Fibroblast of upper back skin (primary cell): ENCODE measurements around the gene AP1S2.
A peak's percentile ranks its signal among the peaks of the same experiment; 100 is the strongest.
"Not testable (repeated sequence)": the region's sequence is repeated elsewhere in the genome, so short reads cannot be mapped to it uniquely, and the experiment has no call there.

Experiments used
- DNase-seq: peaks from one replicate; pipeline ENCODE4 v3.0.0-alpha.2; 2013

AP1S2 gene

DNA sequence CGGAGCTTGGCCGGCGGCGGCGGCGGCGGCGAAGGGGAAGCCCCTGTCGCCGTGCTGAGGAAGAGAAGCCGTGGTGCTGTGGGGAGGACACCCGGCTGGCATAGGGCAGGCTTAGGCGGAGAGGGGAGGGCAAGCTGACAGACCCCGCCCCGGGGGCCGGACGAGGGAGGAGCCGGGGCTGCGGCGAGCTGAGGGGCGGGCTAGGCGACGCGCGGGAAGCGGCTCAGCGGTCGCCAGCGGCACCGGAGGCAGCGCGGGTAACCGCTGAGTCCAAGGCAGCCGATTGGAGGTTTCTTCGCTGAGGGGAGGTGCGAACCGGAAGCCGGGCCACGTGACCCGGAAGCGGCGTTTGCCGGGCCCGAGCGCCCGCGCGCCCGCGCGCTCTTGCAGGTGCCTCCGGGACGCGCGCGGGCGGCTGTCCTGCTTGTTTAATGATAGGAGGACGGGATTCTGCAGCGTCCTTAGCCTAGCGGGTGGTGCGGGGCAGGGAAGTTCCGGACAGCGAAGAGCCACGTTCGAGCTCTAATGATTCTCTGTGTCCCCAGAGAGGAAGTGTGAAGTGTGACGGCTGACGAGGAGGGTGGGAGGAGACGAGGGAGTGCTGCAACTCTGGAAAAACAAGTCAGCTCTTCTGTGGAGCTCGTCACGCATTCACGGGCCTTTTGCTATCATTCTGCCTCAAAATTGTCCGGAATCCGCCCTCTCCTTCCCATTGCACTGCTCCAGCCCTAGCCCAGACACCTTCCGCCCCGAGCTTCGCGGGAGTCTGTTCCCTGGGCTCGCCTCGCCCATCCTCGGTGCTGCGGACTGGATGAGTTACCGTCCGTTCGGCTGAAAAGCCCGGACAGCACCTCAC, at the start of gene AP1S2:
AP1S2 (minus strand) TSS at position 102 of the 856 bp plus-strand sequence. CDS start 2,289 bp downstream, outside the sequence.
- DNase-seq = peak; percentile 90

GRCh38 chrX:15903186-15903681, 48.6 kb upstream of the AP1S2 start:
- no peak for DNase-seq

- no peak for DNase-seq
Observed at GRCh38 chrX:15895334-15895733, 40.7 kb upstream of the AP1S2 start.

DNA sequence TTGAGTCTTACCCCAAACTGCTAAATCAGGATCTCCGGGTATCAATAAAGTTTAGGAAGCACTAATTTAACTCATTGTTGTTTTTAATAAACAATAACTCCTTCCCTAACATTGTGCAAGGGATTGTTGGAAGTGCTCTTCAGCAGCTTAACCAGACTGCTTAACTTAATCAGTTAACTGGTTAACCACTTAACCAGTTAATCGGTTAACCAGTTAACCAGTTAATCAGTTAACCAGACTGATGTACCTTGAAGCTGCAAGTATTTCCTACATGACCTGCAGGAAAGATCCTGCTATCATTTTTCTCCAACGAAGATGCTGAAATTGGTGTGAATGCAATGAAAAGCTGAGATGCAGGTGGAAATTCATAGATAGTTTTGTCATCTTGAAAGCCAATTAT, 40.1 kb upstream of the AP1S2 start:
- no peak for DNase-seq

DNA sequence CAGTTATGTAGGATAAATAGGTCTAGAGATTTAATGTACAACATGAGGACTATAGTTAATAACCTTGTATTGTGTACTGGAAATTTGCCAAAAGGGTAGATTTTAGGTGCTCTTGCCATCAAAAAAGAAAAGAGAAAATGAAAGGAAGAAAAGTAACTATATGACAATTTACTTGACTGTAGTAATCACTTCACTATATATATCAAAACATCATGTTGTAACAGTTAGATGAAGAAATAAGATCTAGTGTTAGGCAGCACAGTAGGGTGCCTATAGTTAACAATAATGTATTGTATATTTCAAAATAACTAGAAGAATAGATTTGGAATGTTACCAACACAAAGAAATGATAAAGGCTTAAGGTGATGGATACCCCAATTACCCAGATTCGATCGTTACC, 35.9 kb upstream of the AP1S2 start:
- no peak for DNase-seq

- no peak for DNase-seq
Observed at GRCh38 chrX:15888062-15888461, 33.4 kb upstream of the AP1S2 start.

DNA sequence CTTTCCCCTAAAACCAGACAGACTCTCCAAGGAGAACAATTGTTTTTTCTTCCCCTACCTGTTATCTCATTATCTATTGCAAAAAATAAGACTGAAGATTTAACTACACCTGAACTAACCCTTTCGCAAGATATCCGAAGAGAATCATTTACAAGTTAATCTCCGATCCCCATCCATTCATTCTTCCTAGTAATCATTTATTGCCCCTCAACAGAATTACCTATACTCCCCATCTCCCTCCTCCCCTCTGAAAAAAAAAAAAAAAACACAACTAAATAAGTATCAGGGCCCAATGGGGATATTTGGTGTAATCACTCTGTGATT, 28.9 kb upstream of the AP1S2 start:
- no peak for DNase-seq

DNA sequence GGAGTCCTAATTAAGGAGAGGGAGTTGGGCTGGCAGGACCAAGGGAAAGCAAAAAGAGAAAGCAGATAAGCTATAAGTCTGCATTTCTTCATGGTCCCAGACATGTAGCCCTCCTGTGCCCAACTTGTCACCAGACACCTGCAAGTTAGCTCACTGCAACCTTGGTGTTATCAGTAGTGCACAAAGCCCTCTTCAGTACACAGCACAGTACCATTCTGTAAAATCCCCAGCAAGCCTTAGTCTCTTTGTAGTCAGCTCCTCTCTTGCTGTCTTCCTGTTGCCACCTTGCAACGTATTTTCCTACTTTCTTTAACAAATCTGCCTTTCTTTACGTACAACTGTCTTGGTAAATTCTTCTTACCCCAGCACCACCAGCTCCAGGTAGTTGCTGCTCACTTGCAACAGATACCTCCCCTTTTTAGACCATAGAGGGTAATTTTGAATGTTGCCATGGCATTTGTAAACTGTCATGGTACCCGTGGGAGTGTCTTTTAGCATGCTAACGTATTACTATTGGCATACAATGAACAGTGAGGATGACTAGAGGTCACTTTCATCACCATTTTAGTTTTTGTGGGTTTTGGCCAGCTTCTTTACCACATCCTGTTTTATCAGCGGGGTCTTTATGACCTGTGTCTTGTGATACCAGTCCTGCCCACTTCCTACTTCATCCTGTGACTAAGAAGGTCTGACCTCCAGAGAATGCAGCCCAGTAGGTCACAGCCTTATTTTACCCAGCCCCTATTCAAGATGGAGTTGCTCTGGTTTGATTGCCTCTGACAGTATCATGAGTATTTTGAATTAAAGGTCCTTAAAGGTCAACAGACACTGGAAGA, 28.3 kb upstream of the AP1S2 start:
- peak; percentile 8 for DNase-seq

- DNase-seq = no peak
Observed at GRCh38 chrX:15881381-15881897, 26.8 kb upstream of the AP1S2 start.

DNA sequence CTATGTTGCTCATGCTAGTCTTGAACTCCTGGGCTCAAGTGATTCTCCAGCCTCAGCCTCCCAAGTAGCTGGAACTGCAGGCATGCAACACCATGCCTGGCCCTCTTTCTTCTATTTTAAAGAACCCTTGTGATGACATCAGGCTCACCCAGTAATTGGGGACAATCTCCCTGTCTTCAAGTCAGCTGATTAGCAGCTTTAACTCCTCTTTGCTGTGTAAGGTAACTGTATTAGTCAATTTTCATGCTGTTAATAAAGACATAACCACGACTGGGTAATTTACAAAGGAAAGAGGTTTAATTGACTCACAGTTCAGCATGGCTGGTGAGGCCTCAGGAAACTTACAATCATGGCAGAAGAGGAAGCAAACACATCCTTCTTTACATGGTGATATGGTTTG, 23.3 kb upstream of the AP1S2 start:
- DNase-seq = not testable (repeated sequence)

DNA sequence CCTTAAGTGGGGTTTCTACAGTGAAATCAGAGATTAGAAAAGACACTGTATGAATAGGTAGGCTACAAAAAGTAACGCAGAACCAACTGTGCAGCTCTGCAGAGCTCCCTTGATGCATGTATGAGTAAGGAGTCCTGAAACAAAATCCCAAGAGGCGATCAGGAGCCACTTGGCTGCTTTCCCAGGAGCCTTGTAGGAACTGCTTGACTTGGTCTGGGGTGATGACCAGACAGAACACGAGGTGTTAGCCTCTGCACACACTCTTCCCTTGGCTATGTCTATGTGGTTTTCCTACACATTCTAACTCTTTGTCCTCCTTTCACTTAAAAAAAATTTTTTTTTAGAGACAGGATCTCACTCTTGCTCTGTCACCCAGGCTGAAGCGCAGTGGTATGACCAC, 22.8 kb upstream of the AP1S2 start:
- DNase-seq = peak; percentile 36

DNA sequence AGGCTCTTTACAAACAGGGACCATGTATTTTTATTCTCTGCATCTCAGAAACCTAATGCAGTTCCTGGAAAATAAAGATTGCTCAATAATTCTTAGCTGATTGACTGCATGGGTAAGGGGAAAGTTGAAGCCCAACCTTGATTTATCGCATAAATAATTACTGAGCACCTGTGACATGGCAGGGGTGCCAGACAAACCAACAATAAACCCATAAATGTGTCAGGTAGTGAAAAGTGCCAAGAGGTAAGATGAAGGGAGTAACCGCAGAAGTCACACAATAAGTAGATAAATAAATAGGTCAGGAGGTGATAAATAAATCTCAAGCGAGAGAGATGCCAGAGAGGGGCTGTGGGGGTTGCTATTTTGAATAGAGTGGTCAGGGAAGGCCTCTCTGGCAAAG, 20.1 kb upstream of the AP1S2 start:
- no peak for DNase-seq

GRCh38 chrX:15873566-15873965, 19.0 kb upstream of the AP1S2 start:
- no peak for DNase-seq

GRCh38 chrX:15870310-15870709, 15.7 kb upstream of the AP1S2 start:
- no peak for DNase-seq

GRCh38 chrX:15869695-15870094, 15.1 kb upstream of the AP1S2 start:
- no peak for DNase-seq

DNA sequence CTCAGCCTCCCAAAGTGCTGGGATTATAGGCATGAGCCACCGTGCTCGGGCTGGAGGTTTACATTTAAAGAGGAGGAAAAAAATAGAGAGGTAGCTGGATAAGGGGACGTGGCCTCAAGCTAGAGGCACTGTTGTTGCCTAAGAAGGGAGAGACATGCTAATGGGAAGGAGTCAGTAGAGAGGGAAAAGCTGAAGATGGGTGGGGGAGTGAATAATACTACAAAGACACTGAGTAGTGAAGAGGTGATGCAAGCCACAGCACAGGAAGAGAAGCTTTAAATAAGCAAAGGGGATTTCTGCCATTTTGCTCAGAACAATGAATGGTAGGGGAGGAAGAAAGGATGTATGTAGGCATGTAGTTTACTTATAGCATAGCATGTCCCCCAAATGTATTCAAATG, 11.5 kb upstream of the AP1S2 start:
- no peak for DNase-seq

- DNase-seq = no peak
Observed at GRCh38 chrX:15864629-15865028, 10.0 kb upstream of the AP1S2 start.

- no peak for DNase-seq
Observed at GRCh38 chrX:15864023-15864422, 9.4 kb upstream of the AP1S2 start.

DNA sequence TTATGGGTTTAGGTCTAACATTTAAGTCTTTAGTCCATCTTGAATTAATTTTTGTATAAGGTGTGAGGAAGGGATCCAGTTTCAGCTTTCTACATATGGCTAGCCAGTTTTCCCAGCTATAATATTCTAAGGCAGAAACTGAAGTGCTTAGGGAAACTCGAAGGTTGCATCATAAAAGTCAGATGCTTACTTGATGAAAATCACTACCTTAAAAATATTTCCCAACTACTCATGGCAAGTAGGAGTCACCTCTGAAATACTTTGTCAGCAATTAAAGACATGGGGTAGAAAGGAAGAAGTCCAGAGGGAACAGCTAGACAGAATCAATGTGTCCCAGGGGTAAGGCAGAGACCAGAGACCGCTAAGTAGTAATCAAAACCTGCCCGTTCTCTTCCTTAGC, 6.3 kb upstream of the AP1S2 start:
- no peak for DNase-seq

DNA sequence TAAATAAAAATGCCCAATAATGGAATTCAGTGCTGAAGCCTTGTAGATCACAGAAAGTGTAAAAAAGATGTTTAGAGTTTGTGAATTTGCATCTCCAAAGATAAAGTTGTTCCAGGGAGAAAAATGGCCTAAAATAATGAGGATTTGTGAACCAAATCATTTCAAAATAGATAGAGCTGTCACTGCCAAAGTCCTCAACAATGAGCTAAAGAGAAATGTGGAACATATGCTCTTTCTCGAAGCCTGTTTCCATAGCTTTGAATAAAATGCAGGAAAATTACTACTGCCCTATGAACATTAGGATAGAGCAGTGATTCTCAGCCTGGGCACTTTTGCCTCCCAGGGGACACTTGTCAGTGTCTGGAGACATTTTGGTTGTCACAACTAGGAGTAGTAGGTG, 3.4 kb upstream of the AP1S2 start:
- no peak for DNase-seq

DNA sequence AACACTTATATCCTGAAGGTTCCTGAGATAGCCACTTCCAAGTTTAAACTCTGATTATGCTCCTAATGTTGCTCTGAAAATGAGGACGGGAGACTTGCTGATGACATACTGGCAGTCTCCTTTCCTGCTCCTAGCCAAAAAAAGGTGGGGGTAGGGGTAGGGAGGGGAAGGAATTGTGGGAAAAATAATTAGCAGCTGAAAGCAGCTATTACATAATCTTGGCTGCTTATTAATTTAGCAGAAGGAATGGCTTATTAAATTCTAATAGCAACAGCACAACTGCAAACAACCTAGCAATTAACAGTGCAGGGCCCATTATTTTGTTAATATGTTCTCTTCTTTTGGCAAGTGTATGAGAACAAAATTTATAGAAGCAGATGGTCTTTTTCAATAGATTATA, 2.0 kb upstream of the AP1S2 start:
- DNase-seq = no peak

DNA sequence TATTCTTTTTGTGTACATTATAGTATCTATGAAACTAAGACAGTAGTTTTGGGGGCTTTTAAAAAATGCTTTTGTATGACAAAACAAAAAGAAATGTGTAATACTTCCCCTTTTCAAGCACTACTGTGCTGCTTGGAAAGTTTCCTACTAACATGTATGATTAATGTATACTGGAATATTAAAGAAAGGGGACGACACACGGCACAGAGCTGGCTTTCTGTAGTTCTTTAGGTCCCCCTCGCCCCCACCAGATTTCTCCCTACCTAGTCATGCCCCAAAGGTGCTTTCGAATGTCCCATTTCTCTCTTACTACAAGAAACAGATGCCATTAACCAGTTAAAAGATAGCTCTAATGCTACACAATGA, 1.6 kb upstream of the AP1S2 start:
- no peak for DNase-seq

DNA sequence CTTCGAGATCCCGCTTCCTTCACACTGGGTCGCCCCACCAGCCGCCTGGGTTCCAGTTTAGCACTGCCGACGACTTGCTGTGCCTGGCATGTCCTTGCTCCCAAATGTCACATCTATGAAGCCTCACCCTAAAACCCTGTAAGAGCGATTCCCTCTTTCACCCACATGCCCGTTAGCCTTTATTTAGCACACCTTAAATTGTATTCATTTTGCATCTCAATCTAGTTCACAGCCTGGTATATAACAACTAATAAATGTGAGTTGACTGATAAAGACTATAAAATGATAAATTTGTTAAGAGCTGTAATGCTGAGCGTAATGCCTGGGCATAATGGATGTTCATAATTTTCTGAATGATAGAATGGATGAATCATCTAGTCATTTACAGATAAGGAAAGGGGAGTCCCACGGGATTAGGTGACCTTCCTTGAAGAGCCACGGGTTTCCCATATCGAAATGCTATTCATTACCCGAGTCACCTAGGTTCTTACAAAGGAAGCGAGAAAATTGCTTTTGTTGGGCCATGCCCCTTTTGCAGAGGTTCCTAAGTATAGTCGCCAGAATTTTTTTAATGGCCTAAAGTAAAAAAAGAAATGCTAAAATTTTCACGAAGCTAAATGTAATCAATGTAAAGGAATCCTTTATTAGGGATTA, 1.1 kb upstream of the AP1S2 start:
- no peak for DNase-seq
